DMS 273 treated with DMSO at 0.1 percent for 48 hours (cell line): Measurements from ENCODE around the gene AGXT.

Source experiments
- DNase-seq: peaks from one replicate; lab custom pipeline; 2025; lab: John Stamatoyannopoulos, UW

The AGXT gene

GRCh38 chr2:240869956-240870875 is 1.6 kb downstream of the AGXT start:
- no peak for DNase-seq

- no peak for DNase-seq
Measured at GRCh38 chr2:240871071-240871958, 2.7 kb downstream of the AGXT start.

DNA sequence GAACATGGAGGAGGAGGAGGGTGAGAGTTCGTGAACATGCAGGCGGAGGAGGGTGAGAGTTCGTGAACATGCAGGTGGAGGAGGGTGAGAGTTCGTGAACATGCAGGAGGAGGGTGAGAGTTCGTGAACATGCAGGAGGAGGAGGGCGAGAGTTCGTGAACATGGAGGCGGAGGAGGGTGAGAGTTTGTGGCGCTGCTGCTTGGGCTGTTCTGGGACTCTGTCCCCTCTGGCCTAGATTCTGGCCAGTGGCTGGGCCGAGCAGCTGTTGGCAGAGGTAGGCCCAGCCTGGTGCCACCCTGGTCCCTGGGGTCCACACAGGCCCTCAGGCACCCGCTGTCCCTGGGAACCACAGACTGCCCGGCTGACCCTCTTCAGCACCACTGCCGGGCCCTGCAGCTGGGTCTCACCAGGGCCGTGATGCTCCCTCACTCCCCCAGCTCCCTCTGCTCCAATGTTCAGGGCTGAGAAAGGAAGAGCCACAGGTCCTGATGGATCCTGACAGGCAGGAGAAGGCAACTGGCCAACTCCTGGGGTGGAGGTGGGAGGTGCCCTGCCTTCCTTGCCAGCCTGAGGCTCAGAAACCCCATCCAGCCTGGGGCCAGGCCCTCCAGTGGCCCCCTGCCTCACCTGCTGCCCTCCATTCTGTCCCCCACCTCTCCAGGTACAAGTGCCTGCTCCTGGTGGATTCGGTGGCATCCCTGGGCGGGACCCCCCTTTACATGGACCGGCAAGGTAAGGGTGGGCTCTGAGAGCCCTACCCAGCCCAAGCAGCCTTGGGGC is 3.9 kb downstream of the AGXT start:
- no peak for DNase-seq

DNA sequence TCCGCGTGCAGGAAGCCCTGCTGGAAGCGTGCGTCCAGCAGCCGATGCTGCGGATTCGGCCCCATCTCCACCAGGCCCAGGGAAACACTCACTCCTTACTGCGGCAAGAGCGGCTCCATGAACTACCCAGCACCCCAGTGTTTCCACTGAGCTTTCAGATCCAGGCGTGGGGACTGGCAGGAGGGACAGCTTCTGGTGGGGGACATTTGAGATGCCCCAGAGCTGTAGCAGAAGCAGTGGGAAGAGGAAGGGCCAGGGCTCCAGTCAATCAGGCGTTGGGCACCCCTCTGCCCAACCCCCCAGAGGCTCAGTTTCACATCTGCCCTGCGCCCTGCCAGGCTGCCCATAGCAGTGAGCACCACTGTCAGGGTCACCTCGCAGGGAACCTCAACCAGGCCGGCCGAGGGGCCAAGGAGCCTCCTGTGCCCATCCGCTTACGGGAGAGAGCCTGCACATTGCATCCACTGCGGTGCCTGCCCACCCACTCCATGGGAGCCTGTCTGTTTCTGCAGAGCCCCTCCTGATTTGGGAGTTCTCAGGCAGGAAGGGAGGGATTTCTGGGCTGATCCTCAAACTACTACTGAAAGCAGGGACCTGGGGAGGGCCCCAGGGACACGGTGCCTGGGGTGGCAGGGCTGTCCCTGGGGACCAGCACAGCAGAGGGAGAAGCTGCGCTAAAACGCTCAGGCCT is 4.6 kb downstream of the AGXT start:
- no peak for DNase-seq

GRCh38 chr2:240873805-240874714 is 5.4 kb downstream of the AGXT start:
- DNase-seq: no peak

DNA sequence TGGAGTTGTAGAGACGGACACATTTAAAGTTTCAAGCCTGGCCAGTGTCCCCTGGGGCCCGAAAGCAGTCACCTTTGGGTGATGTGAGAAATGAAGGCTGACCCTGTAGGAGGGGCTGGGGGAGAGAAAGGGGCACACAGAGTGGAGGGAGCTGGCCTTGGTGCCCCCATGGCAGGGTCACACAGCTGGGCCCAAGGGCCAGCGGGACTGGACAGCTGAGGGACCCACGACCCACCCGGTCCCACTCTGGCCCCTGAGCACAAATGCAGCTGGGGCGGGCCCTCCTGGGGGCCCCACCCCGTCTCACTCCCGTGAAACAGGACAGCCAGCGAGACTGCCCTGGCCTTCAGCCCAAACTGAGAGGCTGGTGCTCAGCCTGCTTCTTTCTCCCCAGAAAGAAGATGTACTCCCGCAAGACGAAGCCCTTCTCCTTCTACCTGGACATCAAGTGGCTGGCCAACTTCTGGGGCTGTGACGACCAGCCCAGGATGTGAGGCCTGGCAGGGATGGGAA is 6.1 kb downstream of the AGXT start:
- DNase-seq: no peak

GRCh38 chr2:240875228-240876034 is 6.8 kb downstream of the AGXT start:
- no peak for DNase-seq

GRCh38 chr2:240876035-240876474 is 7.4 kb downstream of the AGXT start:
- no peak for DNase-seq

GRCh38 chr2:240876475-240877251 is 8.0 kb downstream of the AGXT start:
- DNase-seq: no peak

DNA sequence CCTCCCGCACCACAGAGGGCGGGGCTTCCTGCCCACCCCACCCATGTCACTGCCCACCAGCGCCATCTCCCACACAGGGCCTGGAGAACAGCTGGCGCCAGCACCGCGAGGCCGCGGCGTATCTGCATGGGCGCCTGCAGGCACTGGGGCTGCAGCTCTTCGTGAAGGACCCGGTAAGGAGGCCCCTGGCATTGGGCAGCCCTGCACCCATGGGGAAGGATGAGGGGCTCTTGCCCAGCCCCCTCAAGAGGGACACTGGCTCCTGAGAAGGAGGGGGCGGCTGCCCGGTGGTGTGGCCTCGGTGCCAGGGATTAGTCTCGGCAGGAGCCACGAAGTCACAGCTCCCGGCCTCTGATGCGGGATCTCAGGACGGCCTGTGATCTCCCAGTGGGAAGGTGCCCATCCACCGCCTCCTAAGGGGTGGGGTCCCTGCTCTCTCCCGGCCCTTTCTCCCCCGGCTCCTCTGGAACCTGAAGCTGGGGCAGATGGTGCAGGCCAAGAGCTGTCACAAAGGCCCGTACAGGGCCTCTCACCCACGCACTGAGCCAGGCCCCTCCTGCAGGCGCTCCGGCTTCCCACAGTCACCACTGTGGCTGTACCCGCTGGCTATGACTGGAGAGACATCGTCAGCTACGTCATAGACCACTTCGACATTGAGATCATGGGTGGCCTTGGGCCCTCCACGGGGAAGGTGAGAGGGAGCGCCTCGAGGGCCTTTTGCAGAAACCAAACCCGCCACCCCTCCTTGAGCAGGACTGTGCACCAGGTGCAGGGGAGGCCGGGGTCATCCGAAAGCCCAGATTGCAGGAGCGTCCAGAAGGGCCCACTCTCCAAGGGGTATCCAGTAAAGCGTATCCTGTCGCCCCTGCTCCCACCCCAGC is 9.1 kb downstream of the AGXT start:
- DNase-seq: no peak

GRCh38 chr2:240878341-240878936 is 9.8 kb downstream of the AGXT start:
- no peak for DNase-seq

GRCh38 chr2:240879105-240879504 is 10.5 kb downstream of the AGXT start:
- no peak for DNase-seq

DNA sequence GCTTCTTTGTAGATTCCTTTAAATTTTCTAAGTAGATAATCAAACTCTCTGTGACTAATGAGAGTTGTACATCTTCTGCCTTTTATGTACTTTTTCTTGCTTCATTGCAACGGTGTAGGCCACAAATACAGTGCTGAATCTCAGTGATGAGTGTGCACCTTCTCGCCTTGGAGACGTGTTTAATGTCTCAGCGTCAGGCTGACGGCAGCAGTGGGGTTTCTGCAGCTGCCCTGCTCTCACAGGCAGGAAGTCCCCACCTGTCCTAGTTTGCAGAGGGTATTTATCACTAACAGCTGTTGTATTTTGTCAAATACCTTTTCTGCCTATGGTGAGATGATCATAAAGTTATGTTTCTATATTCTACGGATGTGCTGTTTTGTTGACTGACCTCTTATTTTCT is 13.3 kb downstream of the AGXT start:
- DNase-seq: no peak

DNA sequence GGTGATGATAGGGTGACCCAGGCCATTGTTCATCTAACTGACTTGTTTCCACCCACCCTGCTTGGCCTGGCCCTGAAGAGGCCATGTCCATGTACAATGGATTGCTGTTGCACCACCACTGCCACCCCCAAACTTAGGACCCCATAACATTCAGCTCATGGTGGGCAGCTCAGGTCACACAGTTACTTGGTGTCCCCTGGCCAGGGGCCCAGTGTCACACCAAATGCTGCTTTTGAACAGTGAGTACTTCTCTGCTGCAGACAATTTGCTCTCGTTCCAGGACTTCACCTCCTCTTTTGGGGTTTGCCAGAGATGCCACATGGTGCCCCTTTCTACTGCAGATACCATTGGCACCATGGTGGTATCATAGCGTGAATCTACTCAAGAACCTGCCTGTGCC is 15.6 kb downstream of the AGXT start:
- no peak for DNase-seq

GRCh38 chr2:240884745-240885144 is 16.1 kb downstream of the AGXT start:
- DNase-seq: no peak

DNA sequence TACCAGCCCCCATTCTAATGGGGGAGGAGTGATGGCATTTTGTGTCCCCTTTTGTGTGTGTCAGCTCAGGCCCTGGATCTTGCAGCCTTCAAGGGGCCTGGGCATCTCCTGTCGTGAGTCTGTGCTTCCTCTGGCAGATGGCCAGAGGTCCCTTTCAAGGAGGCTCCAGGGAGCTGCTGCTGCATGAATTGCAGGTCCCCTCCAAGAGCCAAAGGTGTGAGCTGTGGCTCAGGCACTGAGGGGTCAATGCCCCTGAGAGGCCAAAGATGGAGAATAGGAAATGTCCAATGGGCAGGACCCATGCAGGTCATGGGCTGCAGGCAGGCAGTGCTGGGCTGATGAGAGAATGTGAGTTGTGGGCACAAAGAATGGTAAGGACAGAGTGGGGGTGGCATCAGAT is 16.9 kb downstream of the AGXT start:
- DNase-seq: no peak

- DNase-seq: no peak
Measured at GRCh38 chr2:240886023-240886565, 17.5 kb downstream of the AGXT start.
